ENCODE measurements around the gene NADK.
"Not testable (repeated sequence)": the region's sequence is repeated elsewhere in the genome, so short reads cannot be mapped to it uniquely, and the experiment has no call there.

The NADK gene

GRCh38 chr1:1737675-1738590 lies 40.3 kb downstream of the NADK start:
- not testable (repeated sequence) for H3K27ac ChIP-seq (ENCODE audit: low read length); H3K4me1 ChIP-seq (ENCODE audit: control insufficient read depth in 1 of 2, insufficient read depth in 2 of 2, low read length in 2 of 2); H3K4me3 ChIP-seq (ENCODE audit: low read depth in 1 of 2, low read length in 2 of 2); H3K9me3 ChIP-seq (ENCODE audit: control insufficient read depth in 1 of 2, low read length in 2 of 2); H3K27me3 ChIP-seq (ENCODE audit: low read depth, low read length); H3K36me3 ChIP-seq (ENCODE audit: control insufficient read depth in 1 of 2, insufficient read depth in 2 of 2, low read length in 2 of 2)

- Histone ChIP-seq H3K9me3 (ENCODE audit: control insufficient read depth in 1 of 2, low read length in 2 of 2) (no peaks in the 10 kb centered on the region), H3K27ac (ENCODE audit: low read length) (no peak overlapping the region), H3K27me3 (ENCODE audit: low read depth, low read length) (no peaks in the 10 kb centered on the region), H3K36me3 (ENCODE audit: control insufficient read depth in 1 of 2, insufficient read depth in 2 of 2, low read length in 2 of 2) (peaks cover 8 to 29% of the 10 kb centered on the region in 2 donors), H3K4me3 (ENCODE audit: low read depth in 1 of 2, low read length in 2 of 2) (no peak overlapping the region), H3K4me1 (ENCODE audit: control insufficient read depth in 1 of 2, insufficient read depth in 2 of 2, low read length in 2 of 2) (no peaks in the 10 kb centered on the region)
Observed at GRCh38 chr1:1732381-1732780, 45.9 kb downstream of the NADK start.

GRCh38 chr1:1730870-1731269 lies 47.4 kb downstream of the NADK start:
- Histone ChIP-seq H3K27ac (ENCODE audit: low read length) (no peak overlapping the region), H3K4me1 (ENCODE audit: control insufficient read depth in 1 of 2, insufficient read depth in 2 of 2, low read length in 2 of 2) (no peaks in the 10 kb centered on the region), H3K36me3 (ENCODE audit: control insufficient read depth in 1 of 2, insufficient read depth in 2 of 2, low read length in 2 of 2) (peaks cover 8 to 29% of the 10 kb centered on the region in 2 donors), H3K27me3 (ENCODE audit: low read depth, low read length) (no peaks in the 10 kb centered on the region), H3K4me3 (ENCODE audit: low read depth in 1 of 2, low read length in 2 of 2) (no peak overlapping the region), H3K9me3 (ENCODE audit: control insufficient read depth in 1 of 2, low read length in 2 of 2) (no peaks in the 10 kb centered on the region)

- not testable (repeated sequence) for H3K27me3 ChIP-seq (ENCODE audit: low read depth, low read length); H3K4me1 ChIP-seq (ENCODE audit: control insufficient read depth in 1 of 2, insufficient read depth in 2 of 2, low read length in 2 of 2); H3K4me3 ChIP-seq (ENCODE audit: low read depth in 1 of 2, low read length in 2 of 2); H3K27ac ChIP-seq (ENCODE audit: low read length); H3K9me3 ChIP-seq (ENCODE audit: control insufficient read depth in 1 of 2, low read length in 2 of 2)
- peaks cover 8 to 28% of the 10 kb centered on the region in 2 donors for H3K36me3 ChIP-seq (ENCODE audit: control insufficient read depth in 1 of 2, insufficient read depth in 2 of 2, low read length in 2 of 2)
Observed at GRCh38 chr1:1730230-1730629, 48.0 kb downstream of the NADK start.

- H3K36me3 ChIP-seq (ENCODE audit: control insufficient read depth in 1 of 2, insufficient read depth in 2 of 2, low read length in 2 of 2), result peaks cover 8 to 23% of the 10 kb centered on the region in 2 donors
- not testable (repeated sequence) for H3K27me3 ChIP-seq (ENCODE audit: low read depth, low read length); H3K4me3 ChIP-seq (ENCODE audit: low read depth in 1 of 2, low read length in 2 of 2); H3K4me1 ChIP-seq (ENCODE audit: control insufficient read depth in 1 of 2, insufficient read depth in 2 of 2, low read length in 2 of 2); H3K9me3 ChIP-seq (ENCODE audit: control insufficient read depth in 1 of 2, low read length in 2 of 2); H3K27ac ChIP-seq (ENCODE audit: low read length)
Observed at GRCh38 chr1:1729116-1729816, 49.0 kb downstream of the NADK start.

- H3K4me3 ChIP-seq (ENCODE audit: low read depth in 1 of 2, low read length in 2 of 2); H3K9me3 ChIP-seq (ENCODE audit: control insufficient read depth in 1 of 2, low read length in 2 of 2); H3K4me1 ChIP-seq (ENCODE audit: control insufficient read depth in 1 of 2, insufficient read depth in 2 of 2, low read length in 2 of 2); H3K27me3 ChIP-seq (ENCODE audit: low read depth, low read length); H3K27ac ChIP-seq (ENCODE audit: low read length): not testable (repeated sequence)
- peaks cover 8 to 23% of the 10 kb centered on the region in 2 donors for H3K36me3 ChIP-seq (ENCODE audit: control insufficient read depth in 1 of 2, insufficient read depth in 2 of 2, low read length in 2 of 2)
Observed at GRCh38 chr1:1728308-1729005, 49.8 kb downstream of the NADK start.

GRCh38 chr1:1727131-1727651 lies 51.1 kb downstream of the NADK start:
- not testable (repeated sequence) for H3K27me3 ChIP-seq (ENCODE audit: low read depth, low read length); H3K27ac ChIP-seq (ENCODE audit: low read length); H3K4me1 ChIP-seq (ENCODE audit: control insufficient read depth in 1 of 2, insufficient read depth in 2 of 2, low read length in 2 of 2); H3K9me3 ChIP-seq (ENCODE audit: control insufficient read depth in 1 of 2, low read length in 2 of 2); H3K4me3 ChIP-seq (ENCODE audit: low read depth in 1 of 2, low read length in 2 of 2)
- H3K36me3 ChIP-seq (ENCODE audit: control insufficient read depth in 1 of 2, insufficient read depth in 2 of 2, low read length in 2 of 2), result peaks cover 3 to 14% of the 10 kb centered on the region in 2 donors

- not testable (repeated sequence) for H3K27me3 ChIP-seq (ENCODE audit: low read depth, low read length); H3K4me3 ChIP-seq (ENCODE audit: low read depth in 1 of 2, low read length in 2 of 2); H3K9me3 ChIP-seq (ENCODE audit: control insufficient read depth in 1 of 2, low read length in 2 of 2); H3K27ac ChIP-seq (ENCODE audit: low read length); H3K4me1 ChIP-seq (ENCODE audit: control insufficient read depth in 1 of 2, insufficient read depth in 2 of 2, low read length in 2 of 2)
- H3K36me3 ChIP-seq (ENCODE audit: control insufficient read depth in 1 of 2, insufficient read depth in 2 of 2, low read length in 2 of 2), result peaks cover 3 to 14% of the 10 kb centered on the region in 2 donors
Observed at GRCh38 chr1:1726088-1726487, 52.2 kb downstream of the NADK start.

- H3K27me3 ChIP-seq (ENCODE audit: low read depth, low read length); H3K4me1 ChIP-seq (ENCODE audit: control insufficient read depth in 1 of 2, insufficient read depth in 2 of 2, low read length in 2 of 2); H3K9me3 ChIP-seq (ENCODE audit: control insufficient read depth in 1 of 2, low read length in 2 of 2): not testable (repeated sequence)
- Histone ChIP-seq H3K4me3 (ENCODE audit: low read depth in 1 of 2, low read length in 2 of 2) (peak within 1 kb of the TSS; percentile 44 to 64), H3K27ac (ENCODE audit: low read length) (peak within 1 kb of the TSS; percentile 45), H3K36me3 (ENCODE audit: control insufficient read depth in 1 of 2, insufficient read depth in 2 of 2, low read length in 2 of 2) (peaks cover 4 to 19% of the 10 kb centered on the region in 2 donors)
Observed at GRCh38 chr1:1724035-1724864, 54.0 kb downstream of the NADK start, which contains the start of gene CDK11A. TSS of gene CDK11A (minus strand) at chr1:1724357. CDS start at chr1:1722818, 1,539 bp downstream.

- Histone ChIP-seq H3K9me3 (ENCODE audit: control insufficient read depth in 1 of 2, low read length in 2 of 2) (no peaks in the 10 kb centered on the region), H3K4me1 (ENCODE audit: control insufficient read depth in 1 of 2, insufficient read depth in 2 of 2, low read length in 2 of 2) (no peaks in the 10 kb centered on the region), H3K27ac (ENCODE audit: low read length) (peak overlapping the region; percentile 43), H3K36me3 (ENCODE audit: control insufficient read depth in 1 of 2, insufficient read depth in 2 of 2, low read length in 2 of 2) (peaks cover 9 to 23% of the 10 kb centered on the region in 2 donors), H3K27me3 (ENCODE audit: low read depth, low read length) (no peaks in the 10 kb centered on the region), H3K4me3 (ENCODE audit: low read depth in 1 of 2, low read length in 2 of 2) (no peak overlapping the region)
Observed at GRCh38 chr1:1721201-1721600, 57.1 kb downstream of the NADK start.
